Keratinocyte (primary cell): ENCODE data around the gene CCDC74A.

Experiments used
- EZH2 ChIP-seq: IDR thresholded peaks from one replicate; pipeline ENCODE4 v1.6.1; 2012; ENCODE audit warnings: inconsistent platforms, mild to moderate bottlenecking, low read length, moderate library complexity
- TF ChIP-seq, protein P1 (sequence below), 3 experiments: IDR thresholded peaks in 1 of 3; conservative IDR thresholded peaks in 1 of 3; optimal IDR thresholded peaks in 1 of 3; 2 replicates in 2 of 3; 3 replicates in 1 of 3; pipeline versions ENCODE3 to v1.5.1; 2011; ENCODE audit warnings: low read length in 3 of 3, mild to moderate bottlenecking in 3 of 3, moderate library complexity in 2 of 3, control low read depth in 1 of 3, inconsistent platforms in 1 of 3; ENCODE audit not compliant: insufficient read depth in 2 of 3; ENCODE audit errors: extremely low read depth in 1 of 3

DNA sequence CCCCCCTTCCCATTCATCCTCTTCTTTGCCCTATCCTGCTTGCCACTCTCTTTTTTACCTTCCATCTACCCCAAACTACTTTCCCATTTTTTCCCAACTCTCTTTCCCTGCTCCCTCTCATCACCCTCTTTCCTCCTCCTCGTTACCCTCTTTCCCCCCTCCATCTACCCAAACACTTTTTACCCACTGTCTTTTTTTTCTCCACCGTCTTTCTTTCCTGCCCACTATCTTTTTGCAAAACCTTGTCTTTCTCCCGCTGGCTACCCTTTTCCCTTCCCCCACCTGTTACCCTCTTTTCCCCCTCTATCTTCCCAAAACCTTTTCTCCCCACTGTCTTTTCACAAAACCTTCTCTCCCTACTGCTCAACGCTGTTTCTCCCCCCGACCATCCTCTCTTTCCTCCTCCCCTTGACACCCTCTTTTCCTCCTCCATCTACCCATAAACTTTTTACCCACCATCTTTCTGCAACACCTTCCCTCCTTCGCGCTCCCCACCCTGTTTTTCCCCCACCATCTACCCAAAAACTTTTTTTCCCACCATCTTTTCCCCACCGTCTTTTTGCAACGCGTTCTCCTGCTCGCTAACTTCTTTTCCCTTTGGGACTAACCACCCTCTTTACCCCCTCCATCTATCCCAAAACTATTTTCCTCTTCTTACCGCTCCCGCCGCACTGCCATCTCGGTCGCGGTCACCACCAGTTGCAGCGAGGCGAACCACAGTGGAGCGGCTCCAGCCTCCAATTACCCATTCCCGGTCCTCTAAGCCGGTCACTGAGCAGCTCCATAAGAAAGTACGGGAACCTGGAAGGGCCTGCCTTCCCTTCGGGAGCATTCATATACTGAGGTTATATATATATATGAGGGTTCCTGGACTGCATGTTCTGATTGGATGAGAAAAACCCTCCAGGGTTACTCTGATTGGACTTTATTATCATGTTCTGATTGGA is 15.0 kb downstream of the CCDC74A start:
- TF ChIP-seq, protein P1, sequence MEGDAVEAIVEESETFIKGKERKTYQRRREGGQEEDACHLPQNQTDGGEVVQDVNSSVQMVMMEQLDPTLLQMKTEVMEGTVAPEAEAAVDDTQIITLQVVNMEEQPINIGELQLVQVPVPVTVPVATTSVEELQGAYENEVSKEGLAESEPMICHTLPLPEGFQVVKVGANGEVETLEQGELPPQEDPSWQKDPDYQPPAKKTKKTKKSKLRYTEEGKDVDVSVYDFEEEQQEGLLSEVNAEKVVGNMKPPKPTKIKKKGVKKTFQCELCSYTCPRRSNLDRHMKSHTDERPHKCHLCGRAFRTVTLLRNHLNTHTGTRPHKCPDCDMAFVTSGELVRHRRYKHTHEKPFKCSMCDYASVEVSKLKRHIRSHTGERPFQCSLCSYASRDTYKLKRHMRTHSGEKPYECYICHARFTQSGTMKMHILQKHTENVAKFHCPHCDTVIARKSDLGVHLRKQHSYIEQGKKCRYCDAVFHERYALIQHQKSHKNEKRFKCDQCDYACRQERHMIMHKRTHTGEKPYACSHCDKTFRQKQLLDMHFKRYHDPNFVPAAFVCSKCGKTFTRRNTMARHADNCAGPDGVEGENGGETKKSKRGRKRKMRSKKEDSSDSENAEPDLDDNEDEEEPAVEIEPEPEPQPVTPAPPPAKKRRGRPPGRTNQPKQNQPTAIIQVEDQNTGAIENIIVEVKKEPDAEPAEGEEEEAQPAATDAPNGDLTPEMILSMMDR (optimal IDR thresholded peaks at IDR 0.05 in 1 of 3, IDR thresholded peaks at IDR 0.05 in 1 of 3, conservative IDR thresholded peaks at IDR 0.05 in 1 of 3; ENCODE audit: extremely low read depth in 1 of 3, insufficient read depth in 2 of 3, low read length in 3 of 3) = no peak
- no peak for TF ChIP-seq EZH2
